AG20443 (cell line): Measurements from ENCODE around the gene L3MBTL4.
"Not testable (repeated sequence)": the region's sequence is repeated elsewhere in the genome, so short reads cannot be mapped to it uniquely, and the experiment has no call there.

Source experiments
- DNase-seq: peaks from one replicate; pipeline ENCODE4 v3.0.0; 2012; ENCODE audit warnings: low spot score, mixed read lengths

The L3MBTL4 gene

DNA sequence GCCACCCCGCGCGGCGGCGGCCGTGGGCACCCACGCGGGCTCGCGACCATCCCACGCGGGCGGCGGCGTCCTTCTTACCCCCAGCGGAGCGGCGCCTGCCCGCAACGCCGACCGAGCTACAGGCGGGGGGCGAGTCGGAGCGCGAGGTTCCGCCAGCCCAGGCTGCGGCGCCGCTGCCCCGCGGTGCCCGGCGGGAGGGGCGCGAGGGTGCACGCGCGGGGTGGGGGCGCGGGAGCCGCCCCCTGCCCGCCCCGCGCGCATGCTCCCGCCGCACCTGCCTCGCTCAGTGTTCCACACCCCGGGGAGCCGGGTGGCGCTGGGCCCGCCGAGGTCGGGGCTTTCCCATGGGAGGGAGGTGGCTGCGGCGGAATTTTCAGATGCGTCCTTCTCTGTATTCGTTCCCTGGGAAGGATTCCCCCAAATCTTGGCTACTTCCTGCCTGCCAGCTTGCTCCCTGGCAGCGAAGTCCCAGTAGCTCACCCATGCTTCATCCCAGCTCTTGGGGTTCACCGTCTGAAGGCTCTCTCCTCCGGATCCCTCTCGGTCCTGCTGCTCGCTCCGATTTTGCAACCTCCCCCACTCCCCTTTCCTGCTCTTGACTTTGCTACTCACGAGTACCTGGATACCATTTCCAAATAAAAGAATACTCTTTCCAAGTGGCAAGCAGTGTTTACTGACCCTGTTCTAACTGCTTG, at the start of gene L3MBTL4:
Gene L3MBTL4 (minus strand): TSS at position 189 of the 695 bp plus-strand sequence. CDS start 103,286 bp downstream, outside the sequence.
- peak; percentile 34 for DNase-seq

DNA sequence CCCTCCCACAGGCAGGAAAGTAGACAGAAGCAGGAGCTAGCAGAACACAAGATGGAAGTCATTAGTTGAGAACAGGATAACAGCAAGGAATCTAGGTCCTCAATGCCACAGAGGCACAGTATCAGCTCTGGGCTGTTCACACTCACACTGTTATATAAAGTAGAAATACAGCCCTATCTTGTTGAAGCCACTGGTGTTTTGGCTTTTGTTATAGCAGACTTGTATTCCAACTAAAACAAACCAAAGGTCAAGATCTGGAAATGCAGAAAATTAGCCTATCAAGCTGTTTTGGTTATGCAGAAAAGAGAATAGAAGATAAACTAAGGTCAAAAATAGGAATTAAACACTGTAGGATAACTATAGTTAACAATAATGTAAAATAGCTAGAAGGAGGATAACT, 37.5 kb upstream of the L3MBTL4 start:
- DNase-seq, result no peak

DNA sequence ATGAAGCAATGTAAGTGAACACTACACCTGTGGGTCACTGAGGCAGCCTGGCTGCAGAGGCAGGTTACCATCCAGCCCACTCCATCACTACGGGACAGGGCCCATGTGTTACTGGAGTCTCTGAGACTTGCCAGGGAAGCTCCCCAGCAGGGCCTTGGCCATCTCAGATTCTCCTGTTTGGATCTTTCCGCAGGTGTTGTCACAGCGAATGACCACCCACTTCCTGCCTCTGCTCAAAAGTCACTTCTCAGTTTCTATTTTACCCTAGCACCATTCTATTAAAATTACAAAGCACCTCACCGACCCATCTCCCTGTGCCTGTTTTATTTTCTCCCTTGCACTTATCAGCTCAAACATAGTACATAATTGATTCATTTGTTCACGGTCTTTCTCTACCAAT, 34.5 kb upstream of the L3MBTL4 start:
- no peak for DNase-seq

DNA sequence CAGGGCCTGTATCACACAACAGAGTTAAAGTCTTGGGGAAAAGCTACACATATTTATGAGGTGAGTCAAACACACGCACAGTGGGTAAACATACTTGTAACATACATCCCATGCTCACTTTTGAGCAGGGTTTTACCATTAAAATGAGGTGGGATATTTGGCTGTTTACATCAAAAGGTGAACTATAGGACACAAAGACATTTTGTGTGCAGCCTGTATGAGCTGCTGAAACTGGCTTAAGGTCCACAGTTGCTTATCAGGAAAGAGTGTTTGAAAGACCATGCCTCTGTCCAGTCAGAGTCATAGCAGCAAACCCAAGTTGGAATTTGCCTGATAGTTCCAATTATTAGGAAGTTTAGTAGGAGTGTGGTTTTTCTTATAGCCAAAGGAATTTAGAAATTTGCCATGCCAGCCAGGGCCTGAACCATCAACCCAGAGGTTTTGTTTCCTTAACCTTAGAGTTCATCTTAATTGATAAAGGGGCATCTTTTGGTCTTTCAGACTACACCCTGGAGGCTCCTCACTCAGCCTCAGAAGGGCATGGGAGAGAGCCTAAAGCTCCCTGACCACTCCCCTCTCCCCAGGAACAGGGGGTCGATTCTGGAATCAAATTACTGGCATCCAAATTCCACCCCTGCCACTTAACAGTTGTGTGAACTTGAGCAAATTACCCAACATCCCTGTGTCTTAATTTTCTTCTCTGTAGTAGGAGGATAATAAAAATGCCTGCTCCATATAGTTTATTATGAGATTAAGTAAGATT, 29.9 kb upstream of the L3MBTL4 start:
- no peak for DNase-seq

DNA sequence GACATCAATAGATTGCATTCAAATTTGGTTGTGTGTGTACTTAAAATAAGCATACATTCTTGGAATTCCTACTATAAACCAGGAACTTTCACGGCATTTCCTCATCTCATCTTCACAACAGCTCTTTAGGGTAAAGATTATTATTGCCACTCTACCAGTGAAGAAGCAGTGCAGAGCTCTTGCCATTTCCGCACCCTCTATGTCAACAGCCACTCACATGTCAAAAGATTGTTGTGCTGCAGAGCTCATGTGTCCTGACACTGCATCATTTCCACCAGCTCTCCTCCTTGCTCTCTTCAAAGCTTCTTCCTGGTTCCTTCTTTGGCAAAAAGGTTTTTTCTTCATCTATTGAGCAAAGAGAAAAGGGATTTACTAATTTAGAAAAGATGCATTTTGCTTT, 26.5 kb upstream of the L3MBTL4 start:
- no peak for DNase-seq

DNA sequence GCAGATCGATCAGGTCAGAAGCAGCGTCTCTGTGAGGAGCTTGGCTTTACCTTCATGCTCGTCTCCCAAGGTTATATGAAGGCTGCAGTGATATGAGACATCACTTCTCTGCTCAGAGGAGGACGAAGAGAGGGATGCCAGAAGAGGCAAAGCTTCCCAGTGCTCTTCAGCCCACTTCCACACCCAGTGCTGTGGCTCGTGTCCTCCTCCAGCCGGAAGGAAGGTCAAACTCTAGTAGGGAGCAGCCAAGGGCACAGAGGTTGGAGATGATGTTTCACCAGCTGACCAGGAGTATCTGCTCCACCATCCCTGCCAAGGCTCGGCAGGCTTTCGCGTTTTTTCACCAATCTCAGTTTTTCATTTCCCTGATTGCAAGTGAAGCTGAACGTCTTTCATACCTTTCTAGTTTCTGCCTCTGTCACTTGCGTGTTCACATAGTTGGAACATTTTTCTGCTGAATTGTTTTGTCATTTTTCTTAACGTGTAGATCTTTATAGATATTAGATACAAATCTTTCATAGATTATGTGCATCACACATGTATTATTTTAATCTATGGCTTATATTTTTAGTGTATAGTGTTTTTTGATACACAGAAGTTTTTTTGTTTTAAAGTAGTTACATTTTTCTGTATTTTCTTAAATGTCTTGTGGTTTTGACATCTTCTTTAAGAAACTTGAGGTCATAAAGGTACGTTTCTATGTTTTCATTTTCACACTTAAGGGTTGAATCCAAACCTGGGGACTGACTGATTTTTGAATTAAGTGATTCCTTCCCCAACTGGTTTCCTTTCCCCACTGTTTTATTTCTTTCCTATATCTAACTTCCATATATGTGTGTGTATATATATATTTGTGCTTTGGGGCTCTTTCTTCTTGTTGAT, 23.5 kb upstream of the L3MBTL4 start:
- DNase-seq, result no peak

DNA sequence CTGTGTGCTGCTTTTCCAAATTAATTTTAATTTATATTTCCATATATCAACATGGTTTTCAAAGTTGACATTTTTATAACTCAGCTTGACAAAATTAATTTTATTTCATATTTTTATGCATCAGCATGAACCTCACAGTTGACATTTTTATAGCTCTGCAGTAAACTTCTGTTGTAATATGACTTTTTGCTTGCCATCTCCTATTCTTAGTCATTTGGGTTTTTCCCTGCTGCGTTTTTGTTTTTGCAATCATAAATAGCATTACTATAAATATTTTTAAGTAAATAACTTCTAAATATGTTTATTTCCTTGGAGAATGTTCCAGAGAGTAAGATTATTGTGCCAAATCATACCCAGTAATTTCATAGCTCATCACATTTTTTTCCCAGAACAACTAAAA, 21.0 kb upstream of the L3MBTL4 start:
- DNase-seq, result no peak

DNA sequence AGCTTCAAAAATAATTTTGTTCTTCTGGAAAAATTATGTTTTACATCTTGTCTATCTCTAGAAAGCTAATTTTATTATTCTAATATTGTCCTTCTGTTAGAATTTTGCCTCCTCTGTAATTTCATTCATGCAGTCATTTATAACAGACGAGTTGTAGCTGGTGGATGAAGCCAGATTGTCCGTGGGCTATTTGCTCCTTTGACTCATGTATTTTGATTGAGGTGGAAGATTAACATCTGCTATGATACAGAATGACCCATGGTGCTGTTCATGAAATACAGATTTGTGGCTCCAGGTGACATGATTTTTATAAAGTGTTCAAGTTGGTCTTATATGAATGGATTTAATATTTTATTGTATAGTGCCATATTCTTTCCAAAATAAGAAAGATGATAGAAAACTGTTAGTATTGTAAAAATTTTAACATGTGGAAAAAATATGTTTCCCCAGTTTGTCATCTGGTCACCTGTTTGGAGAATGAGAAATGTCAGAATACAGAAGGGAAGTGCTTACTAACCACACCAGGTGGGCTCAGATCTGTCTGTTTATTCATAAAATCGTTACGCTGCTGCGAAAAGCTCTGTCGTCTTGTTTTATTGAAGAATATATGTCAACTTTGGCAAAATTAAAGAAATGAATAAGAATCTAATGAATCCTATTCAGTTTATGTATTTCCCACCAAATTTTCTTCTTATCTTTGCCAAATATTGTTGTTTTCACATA, 20.4 kb upstream of the L3MBTL4 start:
- DNase-seq, result no peak

DNA sequence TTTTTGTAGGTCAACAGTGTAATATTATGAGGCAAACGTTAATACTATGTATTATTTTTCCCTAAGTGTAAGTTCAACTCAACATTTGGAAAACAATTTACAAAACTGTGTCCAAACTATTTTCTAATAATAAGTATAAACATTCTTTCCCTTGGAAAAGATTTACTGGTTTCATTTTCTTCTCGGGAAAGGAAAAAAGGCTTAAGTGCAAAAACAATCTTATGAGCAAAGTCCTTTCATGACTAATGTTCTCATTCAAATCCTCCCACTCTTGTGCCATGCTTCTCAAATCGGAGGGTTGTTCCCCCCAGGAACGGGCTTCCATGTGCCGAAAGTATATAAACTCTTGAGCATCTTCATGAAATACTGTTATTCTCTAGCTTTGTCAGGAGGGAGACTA, 19.8 kb upstream of the L3MBTL4 start:
- no peak for DNase-seq

DNA sequence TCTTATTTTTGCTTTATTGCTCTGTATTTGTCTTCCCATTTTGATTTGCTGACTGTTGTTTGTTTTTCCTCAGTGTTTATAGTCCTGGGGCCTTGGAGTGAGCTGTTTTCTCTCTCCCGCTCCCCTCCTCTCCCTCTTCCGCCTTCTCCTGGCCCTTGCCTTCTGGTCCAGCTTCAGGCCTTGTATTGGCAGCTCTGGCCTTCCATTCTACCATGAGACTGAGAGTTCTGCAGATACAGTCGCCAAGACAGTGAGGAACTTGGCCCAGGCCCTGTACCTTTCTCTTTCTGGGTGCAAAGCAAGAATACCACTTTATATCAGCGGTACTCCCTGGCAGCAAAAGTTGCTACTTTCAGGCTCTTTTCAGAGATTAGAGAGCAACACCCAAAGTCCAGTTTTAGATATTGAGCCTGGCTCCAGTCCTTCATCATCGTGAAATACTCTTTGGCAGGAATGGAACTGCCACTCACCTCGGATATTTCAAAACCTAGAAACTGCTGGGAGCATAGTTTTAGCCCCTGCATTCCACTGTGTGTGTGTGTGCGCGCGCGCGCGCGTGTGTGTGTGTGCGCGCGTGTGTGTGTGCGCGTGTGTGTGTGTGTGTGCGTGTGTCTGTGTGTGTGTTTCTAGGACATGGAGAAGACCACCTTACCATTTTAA, 17.1 kb upstream of the L3MBTL4 start:
- no peak for DNase-seq

DNA sequence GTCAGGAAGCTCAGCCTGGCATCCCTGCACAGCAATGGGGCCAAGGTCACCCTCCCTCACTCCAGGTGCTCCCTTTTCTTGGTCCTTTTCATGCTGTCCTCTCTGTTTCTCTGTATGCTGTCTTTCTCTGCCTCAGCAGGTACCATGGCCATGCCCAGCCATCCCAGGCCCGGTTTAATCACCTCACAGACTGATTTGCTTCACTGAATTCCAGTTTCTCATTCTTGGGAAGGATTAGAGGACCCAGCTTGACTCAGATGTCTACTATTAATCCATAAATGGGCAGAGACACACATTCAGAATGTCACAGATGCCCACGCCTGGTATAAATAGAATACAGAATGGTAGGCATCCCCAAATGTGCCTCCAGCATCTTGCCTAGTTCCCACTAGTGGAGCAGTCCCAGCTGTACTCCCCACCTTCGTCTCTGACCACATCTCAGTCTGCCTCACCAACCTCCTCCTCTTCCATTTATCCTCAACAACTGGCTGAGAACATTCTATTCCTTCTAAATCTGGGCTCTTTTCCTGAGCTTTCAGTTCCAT, 14.2 kb upstream of the L3MBTL4 start:
- DNase-seq, result no peak

DNA sequence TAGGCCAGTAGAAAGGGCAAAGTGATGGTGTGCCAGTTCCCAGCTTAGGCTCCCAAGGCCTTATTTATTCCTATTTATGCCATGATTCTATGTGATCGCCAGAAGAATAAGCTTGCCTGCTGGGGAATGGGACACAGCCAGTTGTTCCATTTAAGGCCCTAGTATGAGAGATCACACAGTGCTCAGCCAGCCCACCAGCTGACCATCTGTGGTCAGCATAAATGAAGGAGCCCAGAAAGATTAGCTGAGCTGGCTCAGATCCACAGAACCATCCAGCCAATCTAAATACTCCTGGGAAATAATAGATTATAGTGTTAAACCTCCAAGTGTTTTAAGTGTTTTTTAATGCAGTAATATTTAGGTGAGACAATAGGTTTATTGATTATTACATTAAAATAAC, 12.6 kb upstream of the L3MBTL4 start:
- no peak for DNase-seq

DNA sequence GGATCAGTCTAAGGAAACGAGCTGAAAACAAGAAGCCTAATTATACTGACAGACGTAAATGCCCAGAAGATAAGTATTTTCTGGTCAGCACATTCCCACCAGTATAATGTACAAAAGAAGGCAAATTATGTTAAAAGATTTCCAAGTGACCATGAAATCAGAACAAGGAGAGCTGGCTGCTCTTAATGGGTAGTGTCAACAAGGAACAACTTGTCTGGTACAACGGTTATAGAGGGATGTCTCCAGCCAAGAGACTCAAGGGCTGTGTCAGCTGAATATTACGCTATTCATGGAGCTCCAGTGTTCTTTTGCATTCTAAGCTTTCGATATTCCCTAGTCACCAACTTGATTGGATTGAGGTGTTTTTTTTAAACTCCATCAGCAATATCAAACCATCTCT, 8.6 kb upstream of the L3MBTL4 start:
- DNase-seq, result no peak

DNA sequence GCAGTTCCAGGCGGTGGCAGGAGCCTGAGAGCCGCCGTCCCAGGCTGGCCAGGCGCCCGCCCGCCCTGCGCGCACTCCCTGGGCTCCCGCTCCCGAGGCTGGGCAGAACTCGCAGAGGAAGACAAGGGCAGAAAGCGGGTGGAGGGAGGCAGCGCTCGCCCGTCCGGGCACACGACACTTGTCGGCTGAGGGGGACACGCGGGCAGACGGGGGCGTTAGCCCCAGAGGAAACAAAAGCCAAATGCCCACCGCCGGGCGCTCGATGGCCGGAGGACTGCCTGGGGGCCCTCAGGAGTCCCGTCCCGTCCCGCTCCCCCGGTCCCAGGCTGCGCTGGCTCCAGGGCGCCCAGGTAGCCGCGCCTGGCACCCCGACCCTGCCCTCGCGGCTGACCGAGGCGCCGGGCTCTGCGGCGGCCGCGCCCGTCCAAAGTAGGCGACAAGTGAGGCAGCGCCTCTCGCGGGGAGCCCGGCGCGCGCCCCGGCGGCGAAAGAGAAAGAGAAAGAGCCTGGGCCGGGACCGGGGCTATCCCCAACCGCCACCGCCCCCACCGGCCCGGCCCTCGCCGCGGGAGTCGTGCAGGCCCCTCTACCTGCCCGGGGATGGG, 491 bp downstream of the L3MBTL4 start:
- DNase-seq, result peak; percentile 59

DNA sequence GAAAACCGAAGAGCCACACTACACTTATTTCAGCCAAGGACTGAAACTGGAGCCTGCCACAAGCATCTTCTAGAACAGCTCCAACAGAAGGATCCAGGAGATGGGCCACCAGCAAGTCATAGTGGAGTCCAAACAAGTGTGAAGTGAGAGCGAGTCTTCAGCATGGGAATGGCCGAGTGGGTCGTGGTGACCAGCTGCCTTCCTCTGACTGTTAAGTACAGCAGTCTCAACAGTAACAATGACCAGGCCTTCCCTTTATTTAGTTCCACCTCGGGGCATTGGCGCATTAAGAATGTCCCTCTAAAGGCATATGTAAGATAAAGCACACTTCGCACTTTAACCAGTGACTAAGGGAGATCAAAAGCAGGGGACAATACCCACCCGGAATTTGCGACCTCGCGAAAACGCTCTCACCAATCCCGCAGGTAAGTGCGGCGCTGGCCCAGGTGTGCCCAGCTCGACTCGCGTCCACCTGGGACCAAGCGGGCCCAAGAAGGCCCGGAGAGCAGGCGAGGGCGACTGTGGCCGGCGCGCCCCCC, 1.1 kb downstream of the L3MBTL4 start:
- no peak for DNase-seq

DNA sequence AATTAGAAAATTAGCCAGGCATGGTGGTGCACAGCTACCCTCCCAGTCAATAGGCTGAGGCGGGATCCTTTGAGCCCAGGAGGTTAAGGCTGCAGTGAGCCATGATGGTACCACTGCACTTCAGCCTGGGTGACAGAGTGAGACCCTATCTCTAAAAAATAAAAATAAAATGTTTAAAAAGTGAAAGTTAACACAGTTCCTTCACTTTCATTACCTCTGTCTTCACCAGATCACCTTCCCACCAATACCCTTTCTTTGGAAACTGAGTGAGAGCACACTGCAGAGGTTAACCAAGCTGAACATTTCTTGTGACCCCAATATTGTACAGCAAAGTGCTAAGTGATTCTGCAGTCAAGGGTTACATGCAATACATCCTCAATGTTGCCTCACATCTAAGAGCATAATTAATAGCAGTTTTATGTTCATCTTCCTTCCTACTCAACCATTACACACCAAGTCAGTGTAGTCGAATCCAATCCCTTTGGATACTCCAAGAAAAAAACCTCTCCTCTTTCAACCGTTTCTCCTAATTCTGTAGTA, 1.7 kb downstream of the L3MBTL4 start:
- DNase-seq, result no peak

DNA sequence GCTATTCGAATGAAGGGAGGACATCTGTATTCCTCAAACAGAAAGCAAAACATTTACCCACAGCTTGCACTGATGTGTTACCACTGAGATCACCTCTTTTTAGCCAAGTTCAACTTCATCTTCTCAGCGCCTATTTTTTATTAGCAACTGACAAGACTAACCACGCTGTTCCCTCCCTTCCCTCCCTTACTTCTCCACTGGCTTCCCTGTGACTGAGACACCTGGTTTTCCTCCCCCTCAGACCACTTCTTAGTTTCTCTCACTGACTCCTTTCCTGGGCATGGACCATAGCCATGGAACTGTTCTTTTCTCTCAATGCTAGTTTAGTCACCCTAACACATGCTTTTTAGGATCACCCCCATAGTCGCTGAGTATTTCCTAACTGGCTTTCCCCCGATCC, 3.3 kb downstream of the L3MBTL4 start:
- DNase-seq, result no peak

DNA sequence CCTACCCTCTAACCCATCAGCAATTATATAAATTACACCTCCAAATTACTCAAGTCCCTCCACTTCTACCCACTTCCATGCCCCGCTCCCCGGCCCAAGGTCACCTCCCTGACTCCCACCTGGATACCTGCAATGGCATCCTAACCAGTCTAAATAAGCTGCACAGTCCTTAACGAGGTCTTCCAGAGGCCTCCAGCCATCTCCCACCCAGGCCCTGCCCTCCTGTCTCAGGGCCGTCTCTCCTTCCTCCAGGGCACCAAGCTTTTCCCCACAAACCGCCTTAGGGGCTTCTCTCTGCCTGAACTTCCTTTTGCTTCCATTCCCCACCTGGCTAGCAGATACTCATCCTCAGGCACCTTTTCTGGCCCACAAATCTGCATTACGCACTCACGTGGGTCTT, 4.8 kb downstream of the L3MBTL4 start:
- DNase-seq, result no peak

DNA sequence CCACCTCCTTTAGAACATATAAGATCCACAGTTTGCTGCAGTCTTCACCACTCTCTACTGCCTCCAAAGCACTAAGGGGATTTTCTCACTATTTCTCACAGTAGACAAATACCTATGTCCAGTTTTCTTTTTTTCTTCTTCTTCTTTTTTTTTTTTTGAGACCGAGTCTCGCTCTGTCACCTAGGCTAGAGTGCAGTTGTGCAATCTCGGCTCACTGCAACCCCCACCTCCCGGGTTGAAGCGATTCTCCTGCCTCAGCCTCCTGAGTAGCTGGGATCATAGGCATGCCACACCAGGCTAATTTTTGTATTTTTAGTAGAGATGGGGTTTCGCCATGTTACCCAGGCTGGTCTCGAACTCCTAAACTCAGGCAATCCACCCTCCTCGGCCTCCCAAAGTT, 6.2 kb downstream of the L3MBTL4 start:
- DNase-seq, result not testable (repeated sequence)

DNA sequence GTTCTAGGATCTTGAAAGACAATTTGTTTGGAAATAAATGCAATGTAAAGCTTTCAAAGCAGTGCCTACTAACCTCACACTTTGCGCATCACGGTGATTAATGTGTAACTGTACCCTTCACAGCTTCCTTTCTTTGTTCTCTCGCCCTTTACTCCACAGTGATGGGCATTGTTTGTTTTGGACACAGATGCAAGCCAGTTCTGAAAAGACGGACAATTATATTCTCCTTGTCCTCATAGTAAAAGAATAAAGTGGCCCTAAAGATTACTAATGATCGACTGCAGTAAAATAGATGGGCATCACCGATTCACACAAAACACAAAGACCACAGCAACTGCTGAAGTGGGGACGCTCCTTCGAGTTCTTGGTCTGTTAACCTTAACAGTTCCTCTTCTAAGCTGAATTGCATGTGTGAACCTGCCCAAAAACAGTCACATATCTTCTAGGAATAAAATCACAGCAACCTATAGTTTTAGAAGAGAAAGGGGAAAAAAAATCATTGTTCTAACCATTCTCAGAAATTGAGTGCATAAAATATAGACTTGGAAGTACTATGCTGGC, 7.7 kb downstream of the L3MBTL4 start:
- DNase-seq, result no peak
